ENCODE results near the gene CCDC18.

DNA sequence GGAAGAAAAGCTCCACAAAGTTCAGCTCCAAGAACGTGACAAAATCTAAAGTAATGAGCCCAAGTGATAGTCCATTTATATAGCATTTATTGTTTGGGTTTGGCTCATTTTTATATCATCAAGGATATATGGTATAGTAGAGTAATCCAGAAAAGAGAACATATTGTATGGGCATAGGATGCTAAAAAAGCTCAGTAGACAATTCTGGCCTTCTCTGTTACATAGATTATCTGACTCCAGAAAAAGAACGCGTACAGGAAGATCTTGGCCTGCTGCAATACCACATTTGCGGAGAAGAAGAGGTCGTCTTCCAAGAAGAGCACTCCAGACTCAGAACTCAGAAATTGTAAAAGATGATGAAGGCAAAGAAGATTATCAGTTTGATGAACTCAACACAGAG lies 44.1 kb upstream of the CCDC18 start:
- TF ChIP-seq, protein P1, sequence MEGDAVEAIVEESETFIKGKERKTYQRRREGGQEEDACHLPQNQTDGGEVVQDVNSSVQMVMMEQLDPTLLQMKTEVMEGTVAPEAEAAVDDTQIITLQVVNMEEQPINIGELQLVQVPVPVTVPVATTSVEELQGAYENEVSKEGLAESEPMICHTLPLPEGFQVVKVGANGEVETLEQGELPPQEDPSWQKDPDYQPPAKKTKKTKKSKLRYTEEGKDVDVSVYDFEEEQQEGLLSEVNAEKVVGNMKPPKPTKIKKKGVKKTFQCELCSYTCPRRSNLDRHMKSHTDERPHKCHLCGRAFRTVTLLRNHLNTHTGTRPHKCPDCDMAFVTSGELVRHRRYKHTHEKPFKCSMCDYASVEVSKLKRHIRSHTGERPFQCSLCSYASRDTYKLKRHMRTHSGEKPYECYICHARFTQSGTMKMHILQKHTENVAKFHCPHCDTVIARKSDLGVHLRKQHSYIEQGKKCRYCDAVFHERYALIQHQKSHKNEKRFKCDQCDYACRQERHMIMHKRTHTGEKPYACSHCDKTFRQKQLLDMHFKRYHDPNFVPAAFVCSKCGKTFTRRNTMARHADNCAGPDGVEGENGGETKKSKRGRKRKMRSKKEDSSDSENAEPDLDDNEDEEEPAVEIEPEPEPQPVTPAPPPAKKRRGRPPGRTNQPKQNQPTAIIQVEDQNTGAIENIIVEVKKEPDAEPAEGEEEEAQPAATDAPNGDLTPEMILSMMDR (IDR thresholded peaks at IDR 0.05 in 4 of 5, conservative IDR thresholded peaks at IDR 0.05 in 1 of 5): no peak
- no peak for TF ChIP-seq POLR2A (IDR thresholded peaks at IDR 0.05)
